Stimulated activated CD4-positive, alpha-beta T cell treated with anti-CD3 and anti-CD28 coated beads, Interleukin-4, amount 100 ng/mL, for 24 hours (primary cell): ENCODE data around the gene PRR5L.
"Not testable (repeated sequence)": the region's sequence is repeated elsewhere in the genome, so short reads cannot be mapped to it uniquely, and the experiment has no call there.

Source experiments
- DNase-seq: peaks from one replicate; pipeline ENCODE4 v3.0.0-alpha.2; 2020

Gene PRR5L

DNA sequence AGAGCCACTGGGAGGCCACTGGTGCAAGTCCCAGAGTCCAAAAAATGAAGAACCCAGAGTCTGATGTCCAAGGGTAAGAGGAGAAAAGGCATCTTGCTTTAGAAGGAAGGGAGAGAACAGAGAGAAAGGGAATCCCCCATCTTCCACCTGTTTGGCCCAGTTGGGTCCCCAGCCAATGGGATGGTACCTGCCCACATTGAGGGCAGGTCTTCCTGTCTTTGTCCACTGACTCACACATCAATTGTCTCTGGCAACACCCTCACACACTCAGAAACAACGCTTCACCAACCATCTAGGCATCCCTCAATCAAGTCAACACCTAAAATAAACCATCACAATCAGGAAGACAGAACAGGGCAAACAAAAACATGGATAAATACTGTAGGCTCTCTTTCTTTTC, 13.2 kb upstream of the PRR5L start:
- DNase-seq: no peak

DNA sequence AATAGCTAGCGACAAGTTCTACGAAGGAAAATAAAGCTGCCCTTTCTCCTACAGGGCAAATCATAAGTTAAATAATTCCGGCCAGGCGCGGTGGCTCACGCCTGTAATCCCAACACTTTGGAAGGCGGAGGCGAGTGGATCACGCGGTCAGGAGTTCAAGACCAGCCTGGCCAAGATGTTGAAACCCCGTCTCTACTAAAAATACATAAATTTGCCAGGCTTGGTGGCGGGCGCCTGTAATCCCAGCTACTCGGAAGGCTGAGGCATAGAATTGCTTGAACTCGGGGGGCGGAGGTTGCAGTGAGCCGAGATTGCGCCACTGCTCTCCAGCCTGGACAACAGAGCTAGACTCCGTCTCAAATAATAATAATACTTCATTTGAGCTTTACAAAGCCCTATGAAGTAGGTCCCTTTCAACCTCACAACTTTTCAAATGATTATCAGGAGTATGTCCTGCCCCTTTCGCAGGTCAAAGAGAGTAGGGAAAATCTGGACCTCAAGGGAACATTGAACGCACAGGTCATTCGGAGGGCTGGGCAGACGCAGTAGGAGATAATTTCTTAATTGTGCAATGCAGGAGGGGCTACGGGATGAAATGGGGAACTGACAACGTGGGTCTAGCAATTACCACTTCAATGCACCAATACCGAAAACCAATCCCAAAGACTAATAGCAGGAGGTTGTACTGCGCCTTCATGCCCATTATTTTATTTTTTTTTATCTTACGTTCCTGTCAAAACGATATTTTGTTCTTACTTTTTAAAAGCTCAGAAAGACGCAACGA, 7.5 kb upstream of the PRR5L start:
- DNase-seq: no peak

DNA sequence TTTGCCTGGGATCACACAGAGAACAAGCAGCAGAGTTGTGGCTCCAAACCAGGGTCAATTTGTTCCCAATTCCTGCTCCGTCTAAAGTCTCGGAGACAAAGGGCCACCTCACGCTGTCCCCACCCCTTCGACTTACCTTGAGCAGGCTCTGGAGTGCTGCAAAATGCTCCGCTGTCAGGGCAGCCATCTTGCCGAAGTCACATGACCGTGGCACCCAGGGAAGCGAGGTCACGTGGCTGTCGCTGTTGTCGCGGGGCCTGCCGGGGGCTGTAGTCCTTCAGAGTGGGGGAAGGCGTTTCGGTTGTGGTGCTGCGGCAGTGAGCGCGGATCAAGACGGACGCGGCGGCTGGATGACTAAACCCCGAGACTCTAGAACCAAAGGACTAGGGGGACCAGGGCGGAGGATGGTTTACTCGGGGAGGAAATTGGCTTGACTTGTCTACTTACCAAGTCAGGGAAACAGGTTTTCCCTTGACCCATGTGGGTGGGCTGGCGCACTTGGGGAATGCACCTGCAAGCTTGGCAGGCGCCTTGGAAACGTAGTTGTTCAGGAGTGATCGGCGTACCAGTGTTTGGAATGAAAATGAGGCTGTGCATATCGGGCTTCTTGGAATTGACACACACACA, 6.7 kb upstream of the PRR5L start, which contains the start of gene COMMD9:
Gene COMMD9 (minus strand): TSS at position 199 of the 627 bp plus-strand sequence. CDS start 12 bp downstream, at position 187.
- DNase-seq: peak; percentile 96

DNA sequence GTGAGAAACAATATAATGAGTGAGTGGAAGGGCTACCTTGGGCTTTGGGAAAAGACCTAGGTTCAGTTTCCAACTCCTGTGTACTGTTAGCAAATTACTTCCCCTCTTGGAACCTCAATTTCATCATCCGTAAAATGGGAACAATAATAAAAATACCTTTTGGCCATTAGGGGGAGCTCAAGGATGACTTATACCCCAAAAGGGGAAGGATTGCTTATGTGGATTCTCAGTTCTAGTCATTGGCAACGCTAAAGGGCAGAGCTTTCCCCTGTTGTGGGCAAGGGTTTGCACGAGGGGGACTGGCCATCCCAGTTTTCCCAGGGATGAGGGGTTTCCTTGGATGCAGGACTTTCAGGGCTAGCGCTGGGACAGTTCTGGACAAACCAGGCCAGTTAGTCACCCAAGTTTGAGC, 3.8 kb upstream of the PRR5L start:
- peak; percentile 13 for DNase-seq

DNA sequence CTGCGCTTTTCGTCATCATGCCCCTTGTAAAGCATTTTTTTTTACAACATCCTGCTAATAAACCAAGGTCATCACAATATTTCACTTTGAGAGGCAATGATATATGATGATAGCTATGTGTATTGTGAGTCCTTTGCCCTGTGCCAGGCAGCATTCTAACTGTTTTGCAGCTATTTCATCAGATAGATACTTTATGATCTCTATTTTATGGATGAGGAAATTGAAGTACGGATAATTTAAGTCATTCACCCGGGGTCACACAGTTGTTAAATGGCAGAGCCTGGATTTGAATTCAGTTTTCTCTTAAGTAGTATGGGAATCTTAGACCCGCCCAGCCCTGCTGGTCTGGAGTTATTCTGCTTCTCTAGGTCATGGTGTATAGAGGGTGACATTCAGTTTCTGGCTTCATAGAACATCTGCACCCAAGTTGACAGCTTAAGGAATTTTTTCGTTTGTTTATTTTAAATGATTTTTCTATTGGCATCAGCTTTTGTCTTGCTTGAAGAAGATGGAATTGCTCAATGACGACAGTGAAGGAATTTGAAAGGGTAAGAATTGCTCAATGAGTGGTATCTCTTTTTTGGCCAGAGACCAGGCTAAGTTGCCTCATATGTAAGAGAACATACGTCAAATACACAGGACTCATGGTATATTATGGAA, 926 bp downstream of the PRR5L start:
- DNase-seq: no peak

DNA sequence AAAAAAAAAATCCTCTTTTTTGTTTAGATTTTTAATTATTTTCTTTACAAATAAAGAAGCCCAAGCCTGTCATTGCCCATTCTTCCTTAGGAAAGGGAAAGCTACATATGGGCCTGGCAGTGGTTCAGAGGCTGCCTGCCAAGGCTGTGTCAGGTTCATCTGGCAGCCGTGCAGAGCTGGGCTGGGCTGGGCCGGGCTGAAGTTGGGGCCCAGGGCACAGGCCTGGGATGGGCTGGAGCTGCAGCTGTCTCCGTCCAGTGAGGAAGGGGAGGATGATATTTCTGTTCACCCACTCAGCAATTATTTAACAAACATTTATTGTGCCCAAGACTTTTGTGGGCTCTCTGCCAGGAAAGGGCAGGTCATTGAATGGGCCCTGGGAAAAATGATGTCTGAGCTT, 4.6 kb downstream of the PRR5L start:
- DNase-seq: no peak

DNA sequence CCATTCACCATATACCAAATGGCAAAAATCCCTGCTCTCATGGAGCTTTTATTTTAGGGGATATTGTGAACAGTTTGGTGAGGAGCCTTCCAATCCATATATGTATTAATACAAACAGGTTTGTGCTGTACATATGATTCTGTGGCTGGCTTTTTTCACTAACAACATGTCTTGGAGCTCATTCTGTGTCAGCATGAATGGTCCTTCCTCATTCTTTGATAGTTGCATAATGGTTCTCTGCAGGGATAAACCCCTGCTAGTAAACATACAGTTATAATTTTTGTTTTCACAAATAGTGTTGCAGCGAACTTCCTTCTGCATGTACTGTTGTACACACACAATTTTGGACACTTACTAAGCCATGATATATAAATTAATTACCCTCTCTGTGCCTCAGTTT, 8.3 kb downstream of the PRR5L start:
- no peak for DNase-seq

DNA sequence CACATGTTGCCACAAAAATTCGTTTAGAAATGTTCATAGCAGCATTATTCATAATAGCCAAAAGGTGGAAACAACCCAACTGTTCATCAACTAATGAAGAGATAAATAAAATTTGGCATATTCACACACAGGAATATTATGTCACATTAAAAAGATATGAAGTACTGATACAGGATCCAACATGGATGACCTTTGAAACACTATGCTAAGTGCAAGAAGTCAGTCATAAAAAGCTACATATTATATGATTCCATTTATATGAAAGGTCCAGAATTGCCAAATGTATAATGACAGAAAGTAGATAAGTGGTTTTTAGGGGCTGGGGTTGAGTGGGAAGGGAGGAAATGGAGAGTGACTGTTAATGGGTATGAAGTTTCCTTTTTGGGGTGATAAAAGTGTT, 9.0 kb downstream of the PRR5L start:
- no peak for DNase-seq

DNA sequence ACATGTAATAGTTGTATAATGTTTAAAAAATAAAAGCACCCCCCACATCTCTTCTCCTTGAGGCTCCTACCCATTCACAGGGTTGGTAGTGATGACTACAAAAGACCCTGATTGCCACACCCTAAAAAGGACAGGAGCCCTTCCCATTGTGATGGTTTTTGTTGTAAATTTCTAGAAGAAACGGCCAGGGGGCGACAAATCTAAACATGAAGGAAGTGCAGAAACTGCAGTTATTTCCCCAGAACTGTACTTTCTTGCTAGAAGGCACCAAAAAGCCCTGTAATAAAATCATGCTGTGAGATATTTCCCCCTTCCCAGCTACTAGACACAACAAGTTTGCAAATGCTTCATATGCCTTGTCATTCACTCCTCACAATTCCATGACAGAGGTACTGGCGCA, 10.8 kb downstream of the PRR5L start:
- DNase-seq: no peak

DNA sequence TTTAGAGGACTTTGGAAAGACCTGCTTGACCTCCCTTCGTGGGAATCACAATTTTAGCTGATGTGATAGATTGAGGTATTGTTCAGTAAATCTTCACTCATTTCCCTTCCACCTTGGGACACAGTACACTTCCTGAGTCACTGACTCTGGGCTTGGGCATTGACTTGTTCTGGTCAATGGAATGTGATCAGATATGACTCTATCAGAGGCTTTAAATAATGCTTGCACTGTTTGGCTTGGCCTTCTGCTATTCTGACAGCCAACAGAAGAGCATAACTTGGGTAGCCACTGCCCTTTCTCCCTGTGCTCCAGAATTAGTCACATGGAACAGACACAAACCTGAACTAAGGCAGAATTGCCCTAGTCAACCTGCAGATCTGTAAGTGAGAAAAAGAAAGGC, 12.5 kb downstream of the PRR5L start:
- no peak for DNase-seq

DNA sequence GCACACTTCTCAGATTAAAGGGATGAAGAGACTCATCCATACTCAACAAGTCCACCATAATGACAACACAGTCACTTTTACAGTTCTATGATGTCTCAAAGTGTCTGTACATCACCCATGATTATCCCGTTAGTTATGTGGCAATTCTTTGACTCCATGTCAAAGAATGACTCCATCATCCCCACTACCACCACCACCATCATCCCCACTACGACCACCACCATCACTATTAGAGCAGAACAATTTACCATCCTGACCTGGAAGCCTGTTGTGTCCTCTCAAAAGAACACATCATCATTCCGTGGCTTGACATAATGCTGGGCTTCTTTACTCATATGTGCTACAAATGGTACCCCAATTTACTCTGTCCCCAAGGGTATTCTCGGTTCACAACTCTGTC, 13.7 kb downstream of the PRR5L start:
- DNase-seq: no peak

DNA sequence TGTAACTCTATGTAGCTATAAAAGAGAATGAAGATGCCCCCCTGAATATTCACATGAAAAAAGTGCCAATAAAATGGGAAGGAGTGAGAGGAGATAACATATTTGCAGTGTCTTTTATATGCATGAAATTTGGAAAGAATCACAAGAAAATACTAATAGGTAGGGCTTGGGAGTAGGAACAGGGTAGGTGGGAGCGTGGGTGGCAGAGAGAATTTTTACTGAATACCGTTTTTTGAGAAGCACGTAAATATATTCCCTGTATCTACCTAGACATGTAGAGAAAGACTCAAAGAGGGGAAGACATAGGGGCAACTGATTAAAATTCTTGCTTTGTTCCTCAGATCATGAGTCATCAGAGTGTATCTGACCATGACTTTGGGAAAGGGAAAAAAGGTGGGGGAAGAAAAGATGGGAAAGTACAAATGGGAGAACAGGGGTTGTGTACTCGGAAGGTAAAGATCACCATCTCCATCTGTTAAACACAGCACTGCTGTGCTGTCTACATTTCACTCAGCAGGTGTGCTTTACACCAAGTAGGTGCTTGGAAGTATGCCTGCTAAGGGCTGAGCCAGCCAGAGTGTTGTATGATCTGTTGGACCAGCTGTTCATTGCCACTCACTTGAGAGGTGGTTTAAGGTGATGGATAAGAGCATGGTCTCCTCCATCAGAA, 16.0 kb downstream of the PRR5L start:
- no peak for DNase-seq

DNA sequence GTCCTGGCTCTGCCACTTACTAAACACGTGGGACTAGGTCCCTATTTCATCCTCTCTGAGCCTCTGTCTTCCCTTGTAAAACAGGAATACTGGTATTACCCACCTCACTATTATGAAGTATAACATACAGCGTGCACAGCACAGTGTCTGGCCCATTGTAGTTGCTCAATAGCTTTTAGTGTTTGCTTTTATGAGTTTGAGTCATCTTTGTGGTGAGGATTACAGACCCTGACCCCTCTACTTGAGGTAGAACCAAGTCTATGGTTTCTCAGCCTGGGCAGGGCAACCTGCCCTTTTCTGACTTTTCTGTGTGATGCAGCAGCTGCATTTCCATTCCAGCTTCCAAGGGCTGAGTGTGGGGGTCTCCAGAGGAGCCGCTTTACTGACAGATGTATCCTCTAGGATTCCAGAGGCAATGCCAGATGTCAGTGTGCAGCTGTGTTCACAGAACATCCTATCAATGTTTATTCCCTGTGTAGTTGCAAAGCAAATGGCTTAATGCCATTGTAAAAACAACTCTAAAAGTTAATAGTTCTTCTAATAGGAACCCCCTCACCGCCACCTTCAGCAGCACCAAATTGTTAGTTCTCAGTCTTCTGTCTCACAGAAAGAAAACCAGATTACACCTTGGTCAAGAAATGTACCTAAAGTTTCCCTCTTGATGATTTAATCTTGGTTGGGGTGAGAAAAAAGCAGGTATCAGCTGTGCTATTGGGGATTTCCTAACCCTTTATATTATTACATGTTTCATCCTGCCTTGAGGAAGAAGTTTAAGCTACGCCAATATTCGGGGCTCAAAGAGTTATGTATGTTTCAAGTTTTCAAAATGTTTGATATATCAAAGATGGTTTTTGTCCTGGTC, 16.8 kb downstream of the PRR5L start:
- no peak for DNase-seq

DNA sequence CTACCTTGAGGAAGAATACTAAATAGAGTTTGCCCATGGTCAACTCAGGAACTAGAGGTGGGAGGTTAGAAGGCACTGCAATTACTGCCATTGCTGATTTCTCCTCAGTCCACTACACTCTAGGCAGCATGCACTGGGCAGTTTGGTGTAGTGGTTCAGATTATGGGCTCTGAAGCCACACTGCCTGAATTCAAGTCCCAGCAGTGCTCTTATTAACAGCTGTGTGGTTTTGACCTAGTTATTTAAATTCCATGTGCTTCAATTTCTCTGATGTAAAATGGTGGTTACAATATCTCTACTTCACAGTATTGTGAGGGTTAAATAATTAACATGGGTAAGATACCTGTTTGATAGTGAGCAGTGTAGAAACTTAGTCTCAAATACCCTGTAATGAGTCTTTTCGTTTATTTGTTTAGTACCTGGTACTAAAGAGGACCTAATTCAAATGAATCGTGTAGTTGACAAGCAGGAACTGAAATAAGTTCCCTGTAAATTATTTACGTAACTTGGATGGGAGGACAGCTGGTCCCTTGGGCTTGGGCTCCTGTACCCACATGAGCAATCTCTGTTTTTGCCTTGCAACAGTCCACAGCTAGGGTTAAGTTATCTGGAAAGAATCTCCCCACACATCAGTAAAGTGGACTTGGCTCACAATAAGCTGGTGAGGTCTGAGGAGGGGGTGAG, 17.8 kb downstream of the PRR5L start:
- DNase-seq: no peak

DNA sequence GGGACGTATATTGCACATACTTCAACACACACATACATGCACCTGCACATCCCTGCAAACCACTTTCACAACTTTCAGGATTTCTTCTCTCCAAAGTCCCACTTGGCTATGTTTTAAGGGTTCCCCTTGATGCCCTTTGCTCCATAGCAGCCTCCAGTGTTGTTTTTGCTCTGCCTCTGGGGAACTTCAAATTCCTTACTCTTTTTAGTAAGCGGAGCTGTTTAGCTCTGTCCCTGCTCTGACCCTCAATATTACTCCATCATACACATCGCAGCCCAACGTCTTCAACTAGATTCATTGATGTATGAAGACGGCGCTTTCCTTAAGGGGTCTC, 18.3 kb downstream of the PRR5L start:
- DNase-seq: no peak

DNA sequence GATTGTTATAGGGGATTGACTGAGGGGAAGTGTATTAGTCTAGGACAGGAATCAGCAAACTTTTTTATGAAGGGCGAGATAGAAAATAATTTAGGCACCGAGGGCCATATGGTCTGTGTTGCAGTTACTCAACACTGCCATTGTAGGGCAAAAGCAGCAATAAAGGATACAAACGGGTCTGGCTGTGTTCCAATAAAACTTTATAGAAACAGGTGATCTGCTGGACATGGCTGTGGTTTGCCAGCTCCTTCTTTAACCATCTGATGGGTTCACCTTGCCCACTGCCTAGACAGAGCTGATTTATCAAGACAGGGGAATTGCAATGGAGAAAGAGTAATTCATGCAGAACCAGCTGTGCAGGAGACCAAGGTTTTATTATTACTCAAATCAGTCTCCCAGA, 20.0 kb downstream of the PRR5L start:
- DNase-seq: no peak

DNA sequence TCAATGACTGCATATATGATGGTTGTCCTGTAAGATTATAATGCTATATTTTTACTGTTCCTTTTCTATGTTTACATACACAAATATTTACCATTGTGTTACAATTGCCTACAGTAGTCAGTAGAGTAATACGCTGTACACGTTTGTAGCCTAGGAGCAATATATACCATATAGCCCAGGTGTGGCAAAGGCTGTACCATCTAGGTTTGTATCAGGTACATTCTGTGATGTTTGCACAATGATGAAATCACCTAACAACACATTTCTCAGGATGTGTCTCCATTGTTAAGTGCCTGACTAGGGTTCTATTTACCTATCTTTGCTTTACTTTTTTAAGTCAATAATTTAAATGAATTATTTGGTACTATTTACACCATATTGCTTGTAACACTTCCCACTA, 21.9 kb downstream of the PRR5L start:
- no peak for DNase-seq

DNA sequence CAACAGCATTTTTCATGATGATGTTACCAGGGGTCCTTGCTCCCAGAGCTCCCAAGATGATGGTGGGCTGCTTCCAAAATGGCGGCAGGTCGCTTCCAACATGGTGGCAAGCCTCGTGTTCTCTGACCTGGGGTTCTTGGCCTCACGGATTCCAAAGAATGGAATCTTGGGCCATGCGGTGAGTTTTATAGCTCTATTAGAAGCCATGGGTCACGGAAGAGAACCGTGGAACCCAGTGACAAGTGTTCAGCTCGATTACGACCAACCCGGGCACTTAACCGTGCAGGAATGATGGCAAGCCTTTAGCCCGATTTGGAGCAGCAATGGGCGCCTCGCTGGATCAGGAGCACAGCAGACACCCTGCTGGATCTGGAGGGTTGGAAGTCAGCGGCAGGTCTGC, 28.9 kb downstream of the PRR5L start:
- not testable (repeated sequence) for DNase-seq

DNA sequence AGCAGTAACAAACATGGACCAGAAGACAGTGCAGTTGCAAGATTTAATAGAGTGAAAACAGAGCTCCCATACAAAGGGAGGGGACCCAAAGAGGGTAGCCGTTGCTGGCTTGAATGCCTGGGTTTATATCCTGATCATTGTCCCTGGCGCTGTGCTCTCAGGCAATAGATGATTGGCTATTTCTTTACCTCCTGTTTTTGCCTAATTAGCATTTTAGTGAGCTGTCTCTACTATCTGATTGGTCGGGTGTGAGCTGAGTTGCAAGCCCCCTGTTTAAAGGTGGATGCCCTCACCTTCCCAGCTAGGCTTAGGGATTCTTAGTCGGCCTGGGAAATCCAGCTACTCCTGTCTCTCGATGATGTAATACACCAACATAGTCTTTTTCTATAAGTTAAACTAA, 29.3 kb downstream of the PRR5L start:
- DNase-seq: not testable (repeated sequence)

DNA sequence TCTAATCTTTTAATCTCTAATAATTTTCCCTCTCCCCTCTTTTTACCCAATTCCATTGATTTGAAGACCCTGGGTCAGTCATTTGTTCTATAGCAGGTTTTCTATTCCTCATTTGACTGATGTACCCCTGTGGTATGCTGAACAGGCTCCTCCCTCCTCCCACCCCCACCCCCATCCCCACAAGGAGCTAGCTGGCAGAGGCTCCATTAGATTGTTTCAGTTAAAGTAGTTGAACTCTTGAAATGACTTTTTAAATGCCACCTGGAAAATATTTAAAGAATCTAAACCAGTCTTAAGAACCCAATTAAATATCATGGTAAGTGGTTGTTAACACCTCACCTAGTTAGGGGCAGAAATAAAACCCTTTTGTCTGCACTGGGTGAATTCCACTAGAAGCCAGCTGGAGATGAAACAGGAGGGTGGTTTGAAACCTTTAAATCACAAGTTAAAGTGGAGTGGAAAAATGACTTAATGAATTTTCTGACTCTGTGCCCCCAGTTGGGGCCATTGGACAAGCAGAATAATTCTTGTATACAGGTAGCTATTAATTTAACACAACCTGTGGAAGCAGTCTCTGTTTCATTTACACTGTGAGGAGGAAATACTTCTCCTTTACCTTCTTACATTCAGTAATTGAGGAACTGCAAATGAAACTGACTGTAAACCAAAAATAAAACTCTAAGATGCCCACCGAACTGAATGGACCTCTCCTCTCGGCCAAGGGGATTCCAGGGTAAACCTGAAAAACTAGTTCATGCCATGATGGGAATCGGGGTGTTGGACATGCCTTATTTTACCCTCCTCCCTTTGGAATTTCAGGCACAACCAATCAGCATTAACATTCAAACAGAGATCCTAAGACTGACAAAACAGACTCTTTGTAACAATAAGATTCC, 30.7 kb downstream of the PRR5L start:
- no peak for DNase-seq
